Subcutaneous adipose tissue (tissue), 4 donors: ENCODE measurements around the gene ARPC2. TPM values are rescaled to one million over a fixed set of nuclear protein-coding genes. Genes with fewer than 3 reads are reported as not detected.

Experiments
- CTCF ChIP-seq: fragments of 450-650 bp; IDR thresholded peaks from one replicate; pipeline ENCODE4 v1.5.1; 2016; ENCODE audit warnings: low read depth, mild to moderate bottlenecking, control low read depth, antibody characterized with exemption, moderate library complexity
- total RNA-seq, 4 donors: library from RNA; depleted of rRNA; stranded (reverse); fragments of >200 nt; gene quantifications; one replicate each; pipeline ENCODE4 v1.1.0, GENCODE V29; 2016

Gene ARPC2
- total RNA-seq, 4 donors from 2014 or later, result 273 to 501 (median 341) TPM

GRCh38 chr2:218280260-218280870 lies 63.4 kb downstream of the ARPC2 start:
- TF ChIP-seq CTCF, result no peak

- TF ChIP-seq CTCF, result no peak
These were observed 64.5 kb downstream of the ARPC2 start for GRCh38 chr2:218281449-218281848.

- no peak for TF ChIP-seq CTCF
These were observed 65.4 kb downstream of the ARPC2 start for GRCh38 chr2:218282173-218282991.

- no peak for TF ChIP-seq CTCF
These were observed 67.3 kb downstream of the ARPC2 start for GRCh38 chr2:218284106-218284811.

- no peak for TF ChIP-seq CTCF
These were observed 68.6 kb downstream of the ARPC2 start for GRCh38 chr2:218285604-218286003.

- no peak for TF ChIP-seq CTCF
These were observed 69.8 kb downstream of the ARPC2 start for GRCh38 chr2:218286570-218287459.
